DND-41 (cell line): Measurements from ENCODE around the gene EGFL8.
A peak's percentile ranks its signal among the peaks of the same experiment; 100 is the strongest.
"Not testable (repeated sequence)": the region's sequence is repeated elsewhere in the genome, so short reads cannot be mapped to it uniquely, and the experiment has no call there.

Source experiments
- ATAC-seq: fragments of 200-7000 bp; cut with Tn5 transposase; 3 replicates; pipeline ENCODE4 v1.9.1; 2021; ENCODE audit warnings: low read depth; ENCODE audit not compliant: insufficient read depth
- DNase-seq: peaks from one replicate; pipeline ENCODE4 v3.0.0-alpha.2; 2020
- H2AFZ ChIP-seq: 2 replicates; pipeline ENCODE4 v1.6.0; 2012; ENCODE audit warnings: low read depth, low read length
- H3K27ac ChIP-seq: 2 replicates; pipeline ENCODE4 v1.5.1; 2012; ENCODE audit warnings: low read length, inconsistent platforms
- H3K27me3 ChIP-seq: fragments of 200-600 bp; sonication (generic); 2 replicates; pipeline ENCODE4 v1.6.0; 2012; ENCODE audit warnings: low read length, mild to moderate bottlenecking, inconsistent platforms; ENCODE audit not compliant: insufficient read depth, poor library complexity
- H3K36me3 ChIP-seq: 2 replicates; pipeline ENCODE4 v1.5.1; 2012; ENCODE audit warnings: low read length, inconsistent platforms; ENCODE audit not compliant: insufficient read depth
- H3K4me1 ChIP-seq: 2 replicates; pipeline ENCODE4 v1.5.1; 2012; ENCODE audit warnings: mild to moderate bottlenecking, low read length; ENCODE audit not compliant: insufficient read depth
- H3K4me2 ChIP-seq: 2 replicates; pipeline ENCODE4 v1.6.0; 2012; ENCODE audit warnings: mild to moderate bottlenecking, moderate library complexity, low read length, inconsistent platforms; ENCODE audit not compliant: insufficient read depth
- H3K4me3 ChIP-seq, 2 experiments: fragments of 200-600 bp in 1 of 2; shearing (Covaris generic) in 1 of 2; 2 replicates each; pipeline ENCODE4 v1.5.1; 2012 to 2016; ENCODE audit warnings: inconsistent platforms in 2 of 2, low read length in 2 of 2, mild to moderate bottlenecking in 2 of 2, low read depth in 1 of 2, moderate library complexity in 1 of 2
- H3K79me2 ChIP-seq: 2 replicates; pipeline ENCODE4 v1.6.0; 2012; ENCODE audit warnings: low read length, inconsistent platforms; ENCODE audit not compliant: insufficient read depth
- H3K9ac ChIP-seq: 2 replicates; pipeline ENCODE4 v1.6.0; 2012; ENCODE audit warnings: low read depth, mild to moderate bottlenecking, inconsistent platforms, low read length, moderate library complexity
- H3K9me3 ChIP-seq: 2 replicates; pipeline ENCODE4 v1.5.1; 2012; ENCODE audit warnings: low read length, moderate library complexity, mild to moderate bottlenecking, inconsistent platforms; ENCODE audit not compliant: insufficient read depth, severe bottlenecking
- H4K20me1 ChIP-seq: 2 replicates; pipeline ENCODE4 v1.6.0; 2012; ENCODE audit warnings: low read length; ENCODE audit not compliant: insufficient read depth
- EZH2 ChIP-seq: IDR thresholded peaks from 3 replicates; pipeline ENCODE4 v1.6.1; 2012; ENCODE audit warnings: borderline replicate concordance, low read depth, mild to moderate bottlenecking, moderate library complexity, low read length, inconsistent platforms; ENCODE audit not compliant: severe bottlenecking
- TF ChIP-seq, protein P1 (sequence below): IDR thresholded peaks from 2 replicates; pipeline ENCODE4 v1.5.1; 2012; ENCODE audit warnings: borderline replicate concordance, low read length, moderate library complexity, mild to moderate bottlenecking; ENCODE audit not compliant: poor library complexity, severe bottlenecking; ENCODE audit errors: extremely low read depth

The EGFL8 gene

DNA sequence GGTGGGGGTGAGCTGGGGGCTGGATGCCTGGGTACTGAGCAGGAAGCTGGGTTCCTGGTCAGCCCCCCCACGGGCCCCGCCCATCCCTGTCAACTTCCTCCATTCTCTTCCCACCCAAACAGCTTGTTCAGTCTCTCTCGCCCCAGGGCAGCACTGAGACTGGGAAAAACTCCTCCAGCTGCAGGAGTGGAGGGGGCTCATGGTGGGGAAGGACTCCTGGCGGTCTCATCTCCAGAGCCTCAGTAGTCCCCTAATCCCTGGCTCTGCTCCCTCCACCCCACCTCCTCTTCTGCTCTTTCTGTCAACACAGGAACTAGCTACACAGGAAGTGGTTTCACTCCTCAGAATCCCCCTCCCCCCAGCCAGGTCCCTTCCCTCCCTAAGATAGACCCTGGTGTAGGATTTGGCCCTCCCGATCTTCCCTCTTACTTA lies 28.2 kb downstream of the EGFL8 start, which contains the start of gene GPSM3:
GPSM3 (minus strand) TSS at position 36 of the 432 bp plus-strand sequence. CDS start 130 bp downstream, outside the sequence.
- H3K9me3 ChIP-seq: no peaks in the 10 kb centered on the region

DNA sequence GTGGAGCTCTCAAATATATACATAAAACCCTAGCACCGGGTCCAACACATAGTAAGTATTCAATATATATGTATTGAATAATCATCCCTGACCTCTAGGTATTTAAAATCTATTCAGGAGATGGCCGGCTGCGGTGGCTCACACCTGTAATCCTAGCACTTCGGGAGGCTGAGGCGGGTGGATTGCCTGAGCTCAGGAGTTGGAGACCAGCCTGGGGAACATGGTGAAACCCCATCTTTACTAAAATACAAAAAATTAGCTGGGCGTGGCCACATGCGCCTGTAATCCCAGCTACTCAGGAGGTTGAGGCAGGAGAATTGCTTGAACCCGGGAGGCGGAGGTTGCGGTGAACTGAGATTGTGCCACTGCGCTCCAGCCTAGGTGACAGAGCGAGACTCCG lies 28.7 kb downstream of the EGFL8 start:
- Histone ChIP-seq H3K27ac (peak overlapping the region; percentile 96), H3K79me2 (peaks cover 60% of the 10 kb centered on the region), H2AFZ (peak overlapping the region; percentile 72), H3K36me3 (peaks cover 14% of the 10 kb centered on the region), H3K4me2 (peak overlapping the region; percentile 80), H3K9ac (peak overlapping the region; percentile 78), H3K4me1 (peaks cover 75% of the 10 kb centered on the region), H3K4me3 (peak overlapping the region; percentile 40 to 70; a peak in 3 of 4 replicates)
- not testable (repeated sequence) for H3K9me3 ChIP-seq, H4K20me1 ChIP-seq, ATAC-seq, H3K27me3 ChIP-seq
- peak; percentile 30 for DNase-seq

More for the DNA sequence above, 28.2 kb downstream of the EGFL8 start, which contains the start of gene GPSM3:
- peak within 1 kb of the TSS; percentile 72 for H2AFZ ChIP-seq
- H3K27ac ChIP-seq: peak within 1 kb of the TSS; percentile 96
- no peak for TF ChIP-seq EZH2
- TF ChIP-seq, protein P1, sequence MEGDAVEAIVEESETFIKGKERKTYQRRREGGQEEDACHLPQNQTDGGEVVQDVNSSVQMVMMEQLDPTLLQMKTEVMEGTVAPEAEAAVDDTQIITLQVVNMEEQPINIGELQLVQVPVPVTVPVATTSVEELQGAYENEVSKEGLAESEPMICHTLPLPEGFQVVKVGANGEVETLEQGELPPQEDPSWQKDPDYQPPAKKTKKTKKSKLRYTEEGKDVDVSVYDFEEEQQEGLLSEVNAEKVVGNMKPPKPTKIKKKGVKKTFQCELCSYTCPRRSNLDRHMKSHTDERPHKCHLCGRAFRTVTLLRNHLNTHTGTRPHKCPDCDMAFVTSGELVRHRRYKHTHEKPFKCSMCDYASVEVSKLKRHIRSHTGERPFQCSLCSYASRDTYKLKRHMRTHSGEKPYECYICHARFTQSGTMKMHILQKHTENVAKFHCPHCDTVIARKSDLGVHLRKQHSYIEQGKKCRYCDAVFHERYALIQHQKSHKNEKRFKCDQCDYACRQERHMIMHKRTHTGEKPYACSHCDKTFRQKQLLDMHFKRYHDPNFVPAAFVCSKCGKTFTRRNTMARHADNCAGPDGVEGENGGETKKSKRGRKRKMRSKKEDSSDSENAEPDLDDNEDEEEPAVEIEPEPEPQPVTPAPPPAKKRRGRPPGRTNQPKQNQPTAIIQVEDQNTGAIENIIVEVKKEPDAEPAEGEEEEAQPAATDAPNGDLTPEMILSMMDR: no peak
- no peaks in the 10 kb centered on the region for H4K20me1 ChIP-seq
- peak within 1 kb of the TSS; percentile 40 to 70; a peak in 3 of 4 replicates for H3K4me3 ChIP-seq
- peaks cover 19% of the 10 kb centered on the region for H3K36me3 ChIP-seq
- H3K4me2 ChIP-seq: peak within 1 kb of the TSS; percentile 80
- peak; percentile 89 for DNase-seq
- no peaks in the 10 kb centered on the region for H3K27me3 ChIP-seq
- peaks cover 65% of the 10 kb centered on the region for H3K79me2 ChIP-seq
- H3K9ac ChIP-seq: peak within 1 kb of the TSS; percentile 78
- ATAC-seq: peak; percentile 49
- peaks cover 79% of the 10 kb centered on the region for H3K4me1 ChIP-seq

DNA sequence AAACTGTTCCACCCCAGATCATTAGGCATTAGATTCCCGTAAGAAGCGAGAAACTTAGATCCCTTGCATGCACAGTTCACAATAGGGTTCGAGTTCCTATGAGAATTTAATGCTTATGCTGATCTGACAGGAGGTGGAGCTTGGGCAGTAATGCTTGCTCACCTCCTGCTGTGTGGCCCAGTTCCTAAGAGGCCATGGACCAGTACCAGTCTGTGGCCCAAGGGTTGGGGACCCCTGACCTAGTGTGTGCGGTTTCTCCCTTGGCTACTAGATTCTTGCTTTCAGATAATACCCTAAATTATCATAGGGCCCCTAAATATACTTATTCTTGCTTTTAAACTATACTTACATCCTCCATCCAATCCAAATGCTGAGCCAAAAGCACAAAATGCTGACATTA lies 30.0 kb downstream of the EGFL8 start:
- peak overlapping the region; percentile 81 for H3K9ac ChIP-seq

More for the DNA sequence above, 30.0 kb downstream of the EGFL8 start:
- TF ChIP-seq, protein P1: no peak
- TF ChIP-seq EZH2: no peak
- Histone ChIP-seq H3K27ac (peak overlapping the region; percentile 96), H3K4me1 (peaks cover 62% of the 10 kb centered on the region), H3K27me3 (no peaks in the 10 kb centered on the region), H3K36me3 (peaks cover 2% of the 10 kb centered on the region; the same call in 1 of the 2 replicates), H3K79me2 (peaks cover 47% of the 10 kb centered on the region), H3K9me3 (no peaks in the 10 kb centered on the region), H3K4me3 (peak overlapping the region in 1 of 2 experiments; percentile 77; a peak in 2 of 4 replicates), H4K20me1 (no peaks in the 10 kb centered on the region), H2AFZ (no peak overlapping the region), H3K4me2 (peak overlapping the region; percentile 80)
- ATAC-seq: no peak
- DNase-seq: no peak
